ENCODE measurements around the gene KCNH5.

KCNH5 gene

GRCh38 chr14:62696929-62697328, 348.3 kb downstream of the KCNH5 start:
- ChIA-PET CTCF (no interaction called here), POLR2A (no interaction called here)
- TF ChIP-seq TARDBP (IDR thresholded peaks at IDR 0.05) (no peak), SUZ12 (IDR thresholded peaks at IDR 0.05) (no peak), FOXK2 (IDR thresholded peaks at IDR 0.05) (no peak), SP1 (IDR thresholded peaks at IDR 0.05) (no peak), FOXM1 (IDR thresholded peaks at IDR 0.05; ENCODE audit: borderline replicate concordance) (no peak), FOXA1 (IDR thresholded peaks at IDR 0.05) (no peak), PKNOX1 (IDR thresholded peaks at IDR 0.05) (no peak), NFRKB (IDR thresholded peaks at IDR 0.05) (no peak), CTBP1 (IDR thresholded peaks at IDR 0.05; ENCODE audit: borderline replicate concordance) (no peak), ZNF384 (IDR thresholded peaks at IDR 0.05) (no peak), ELF4 (IDR thresholded peaks at IDR 0.05) (no peak), BHLHE40 (IDR thresholded peaks at IDR 0.05; ENCODE audit: borderline replicate concordance) (no peak), HDGF (IDR thresholded peaks at IDR 0.05; ENCODE audit: borderline replicate concordance) (no peak)
- no peak for DNase-seq (ENCODE audit: extremely low spot score)

- TF ChIP-seq TARDBP (IDR thresholded peaks at IDR 0.05) (no peak), ZNF384 (IDR thresholded peaks at IDR 0.05) (no peak), LEF1 (IDR thresholded peaks at IDR 0.05; ENCODE audit: borderline replicate concordance) (no peak), FOXA1 (IDR thresholded peaks at IDR 0.05) (no peak), PKNOX1 (IDR thresholded peaks at IDR 0.05) (no peak), NFRKB (IDR thresholded peaks at IDR 0.05) (no peak), FOXM1 (IDR thresholded peaks at IDR 0.05; ENCODE audit: borderline replicate concordance) (no peak), FOXK2 (IDR thresholded peaks at IDR 0.05) (no peak), ELF4 (IDR thresholded peaks at IDR 0.05) (no peak), L3MBTL2 (conservative IDR thresholded peaks at IDR 0.05) (no peak), SUZ12 (IDR thresholded peaks at IDR 0.05) (no peak), SP1 (IDR thresholded peaks at IDR 0.05) (no peak), ARNT (IDR thresholded peaks at IDR 0.05) (no peak), BHLHE40 (IDR thresholded peaks at IDR 0.05; ENCODE audit: borderline replicate concordance) (no peak), HDGF (IDR thresholded peaks at IDR 0.05; ENCODE audit: borderline replicate concordance) (no peak), CTBP1 (IDR thresholded peaks at IDR 0.05; ENCODE audit: borderline replicate concordance) (no peak)
- POLR2A ChIA-PET, result no interaction called here
- CTCF ChIA-PET, result no interaction called here
- DNase-seq (ENCODE audit: extremely low spot score), result no peak
These were observed 348.8 kb downstream of the KCNH5 start for GRCh38 chr14:62696331-62696924.

- CTCF ChIA-PET, result no interaction called here
- no peak for TF ChIP-seq ZNF384 (IDR thresholded peaks at IDR 0.05)
- TF ChIP-seq FOXK2 (IDR thresholded peaks at IDR 0.05), result no peak
- TF ChIP-seq FOXA1 (IDR thresholded peaks at IDR 0.05), result no peak
- TF ChIP-seq NFRKB (IDR thresholded peaks at IDR 0.05), result no peak
- no peak for TF ChIP-seq TARDBP (IDR thresholded peaks at IDR 0.05)
- no peak for TF ChIP-seq FOXM1 (IDR thresholded peaks at IDR 0.05; ENCODE audit: borderline replicate concordance)
- TF ChIP-seq SP1 (IDR thresholded peaks at IDR 0.05), result no peak
- POLR2A ChIA-PET, result no interaction called here
- DNase-seq (ENCODE audit: extremely low spot score), result no peak
These were observed 351.2 kb downstream of the KCNH5 start for GRCh38 chr14:62694075-62694474.

- TF ChIP-seq PKNOX1 (IDR thresholded peaks at IDR 0.05) (no peak), HDGF (IDR thresholded peaks at IDR 0.05; ENCODE audit: borderline replicate concordance) (no peak), BHLHE40 (IDR thresholded peaks at IDR 0.05; ENCODE audit: borderline replicate concordance) (no peak), LEF1 (IDR thresholded peaks at IDR 0.05; ENCODE audit: borderline replicate concordance) (no peak), ARNT (IDR thresholded peaks at IDR 0.05) (no peak), ELF4 (IDR thresholded peaks at IDR 0.05) (no peak), CTBP1 (IDR thresholded peaks at IDR 0.05; ENCODE audit: borderline replicate concordance) (no peak), NFRKB (IDR thresholded peaks at IDR 0.05) (no peak), FOXK2 (IDR thresholded peaks at IDR 0.05) (no peak), ZNF384 (IDR thresholded peaks at IDR 0.05) (no peak), TARDBP (IDR thresholded peaks at IDR 0.05) (no peak)
- POLR2A ChIA-PET, result no interaction called here
- CTCF ChIA-PET, result no interaction called here
- no peak for DNase-seq (ENCODE audit: extremely low spot score)
These were observed 352.7 kb downstream of the KCNH5 start for GRCh38 chr14:62692490-62693106.

GRCh38 chr14:62691647-62692489, 353.4 kb downstream of the KCNH5 start:
- POLR2A ChIA-PET, result no interaction called here
- TF ChIP-seq SUZ12 (IDR thresholded peaks at IDR 0.05) (no peak), FOXM1 (IDR thresholded peaks at IDR 0.05; ENCODE audit: borderline replicate concordance) (no peak), LEF1 (IDR thresholded peaks at IDR 0.05; ENCODE audit: borderline replicate concordance) (no peak)
- CTCF ChIA-PET, result no interaction called here
- peak; percentile 20 for DNase-seq (ENCODE audit: extremely low spot score)

GRCh38 chr14:62689733-62690132, 355.5 kb downstream of the KCNH5 start:
- no peak for DNase-seq (ENCODE audit: extremely low spot score)
- POLR2A ChIA-PET, result no interaction called here
- CTCF ChIA-PET, result no interaction called here
- TF ChIP-seq FOXA1 (IDR thresholded peaks at IDR 0.05) (no peak), TARDBP (IDR thresholded peaks at IDR 0.05) (no peak), ZNF384 (IDR thresholded peaks at IDR 0.05) (no peak), NFRKB (IDR thresholded peaks at IDR 0.05) (no peak), HDGF (IDR thresholded peaks at IDR 0.05; ENCODE audit: borderline replicate concordance) (no peak), CTBP1 (IDR thresholded peaks at IDR 0.05; ENCODE audit: borderline replicate concordance) (no peak), ARNT (IDR thresholded peaks at IDR 0.05) (no peak), SP1 (IDR thresholded peaks at IDR 0.05) (no peak), PKNOX1 (IDR thresholded peaks at IDR 0.05) (no peak), ELF4 (IDR thresholded peaks at IDR 0.05) (no peak), FOXM1 (IDR thresholded peaks at IDR 0.05; ENCODE audit: borderline replicate concordance) (no peak), BHLHE40 (IDR thresholded peaks at IDR 0.05; ENCODE audit: borderline replicate concordance) (no peak)

All from HEK293T (cell line).